H1 (cell line): Measurements from ENCODE around the gene DENND6B. TPM values are rescaled to one million over a fixed set of nuclear protein-coding genes. Genes with fewer than 3 reads are reported as not detected.

Source experiments
- ATF2 ChIP-seq: IDR thresholded peaks from 2 replicates; pipeline ENCODE4 v1.6.1; 2012; ENCODE audit warnings: low read length, inconsistent platforms
- POLR2AphosphoS5 ChIP-seq: IDR thresholded peaks from 2 replicates; pipeline ENCODE4 v1.6.1; 2011; ENCODE audit warnings: low read depth, low read length
- SP4 ChIP-seq: IDR thresholded peaks from 2 replicates; pipeline ENCODE4 v1.6.1; 2012; ENCODE audit warnings: low read length, inconsistent platforms
- polyA plus RNA-seq, 7 experiments: library from polyadenylated mRNA; depleted of rRNA in 3 of 7; stranded (reverse) in 5 of 7; unstranded in 2 of 7; fragments of >200 nt in 5 of 7; fragments of 200-250 nt in 2 of 7; gene quantifications; 1 replicate in 5 of 7; 2 replicates in 1 of 7; 4 replicates in 1 of 7; pipeline versions ENCODE4 v1.2.1 to v1.2.3, GENCODE V29; 2011 to 2013; ENCODE audit warnings: missing spikeins in 2 of 7, mixed read lengths in 2 of 7
- total RNA-seq: library from RNA; stranded (reverse); fragmentation: NEBNext Ultra II Directional; extraction: Animal tissue kit (Norgen Biotek cat#: 25700); gene quantifications from 2 replicates; pipeline ENCODE4 v1.2.1, GENCODE V29; 2021

DENND6B gene
- total and polyA plus RNA-seq, 2 of the 8 experiments (the other 6 are each of a cell fraction or from before 2014, with no cell fraction given) = 1.1 to 1.9 TPM

GRCh38 chr22:50268655-50269113, 58.1 kb downstream of the DENND6B start (continued):
- TF ChIP-seq POLR2AphosphoS5 = no peak
- TF ChIP-seq SP4 = no peak
- TF ChIP-seq ATF2 = no peak
